ENCODE measurements around the gene ANKRD33B.
"Not testable (repeated sequence)": the region's sequence is repeated elsewhere in the genome, so short reads cannot be mapped to it uniquely, and the experiment has no call there.

The ANKRD33B gene
- total RNA-seq = 8.0 to 26.7 reads per million in 2 experiments

DNA sequence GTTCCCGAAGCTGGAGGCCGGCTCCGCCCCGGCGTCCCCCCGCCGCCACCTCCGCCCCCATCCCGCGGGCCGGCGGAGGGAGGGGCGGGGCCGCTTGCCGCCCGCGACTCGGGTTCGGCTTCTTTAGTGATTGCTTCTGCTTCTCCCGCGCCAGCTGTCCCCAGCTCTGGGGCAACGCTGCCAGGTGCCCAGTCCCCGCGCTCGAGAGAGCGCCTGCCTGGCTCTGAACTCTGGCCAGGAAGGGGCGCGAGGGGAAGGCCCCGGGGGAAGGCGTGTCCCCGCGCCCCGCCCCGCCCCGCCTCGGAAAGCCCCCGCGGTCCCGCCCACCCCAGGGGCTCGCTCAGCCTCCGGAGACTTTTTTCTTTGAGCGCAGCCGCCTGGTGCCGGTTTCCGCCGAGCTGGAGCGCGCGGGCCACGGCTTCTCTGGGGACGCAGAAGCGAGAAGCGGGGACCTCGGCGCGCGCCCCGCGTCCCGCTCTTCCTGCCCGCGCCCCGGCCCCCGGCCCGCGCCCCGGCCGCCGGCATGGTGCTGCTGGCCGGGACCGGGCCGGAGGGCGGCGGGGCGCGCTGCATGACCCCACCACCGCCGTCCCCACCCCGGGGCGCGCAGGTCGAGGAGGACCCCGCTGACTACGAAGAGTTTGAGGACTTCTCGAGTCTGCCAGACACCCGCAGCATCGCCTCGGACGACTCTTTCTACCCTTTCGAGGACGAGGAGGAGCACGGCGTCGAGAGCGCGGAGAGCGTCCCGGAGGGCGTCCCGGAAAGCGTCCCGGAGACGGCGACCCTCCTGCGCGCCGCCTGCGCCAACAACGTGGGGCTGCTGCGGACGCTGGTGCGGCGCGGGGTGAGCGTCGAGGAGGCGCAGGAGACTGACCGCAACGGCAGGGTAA is at the start of gene ANKRD33B:
ANKRD33B (plus strand) TSS at position 126 of the 893 bp plus-strand sequence; CDS start at position 524, 398 bp downstream.
- DNase-seq (ENCODE audit: low read depth) = peak; percentile 67

DNA sequence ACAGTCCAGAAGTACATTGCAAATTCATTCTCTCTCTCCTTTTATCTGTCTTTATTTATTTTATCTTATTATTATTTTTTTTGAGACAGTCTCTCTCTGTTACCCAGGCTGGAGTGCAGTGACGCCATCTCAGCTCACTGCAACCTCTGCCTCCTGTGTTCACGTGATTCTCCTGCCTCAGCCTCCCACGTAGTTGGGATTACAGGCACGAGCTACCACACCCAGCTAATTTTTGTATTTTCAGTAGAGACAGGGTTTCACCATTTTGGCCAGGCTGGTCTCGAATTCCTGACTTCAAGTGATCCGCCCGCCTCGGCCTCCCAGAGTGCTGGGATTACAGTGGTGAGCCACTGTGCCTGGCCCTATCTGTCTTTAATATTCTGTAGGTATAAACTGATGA is 49.3 kb upstream of the ANKRD33B start:
- DNase-seq (ENCODE audit: low read depth) = not testable (repeated sequence)

DNA sequence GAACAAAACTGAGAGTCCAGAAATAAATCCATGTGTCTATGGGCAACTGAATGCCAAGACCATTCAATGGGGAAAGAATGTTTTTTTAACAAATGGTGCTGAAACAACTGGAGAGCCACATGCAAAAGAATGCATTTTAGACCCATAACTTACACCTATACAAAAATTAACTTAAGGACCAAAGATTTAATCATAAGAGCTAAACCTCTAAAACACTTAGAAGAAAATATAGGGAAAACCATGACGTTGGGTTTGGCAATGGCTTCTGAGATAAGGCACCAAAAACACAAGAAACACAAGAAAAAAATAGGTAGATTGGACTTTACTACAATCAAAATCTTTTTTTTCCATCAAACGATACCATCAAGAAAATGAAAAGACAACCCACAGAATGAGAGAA is 48.4 kb upstream of the ANKRD33B start:
- DNase-seq (ENCODE audit: low read depth) = no peak

DNA sequence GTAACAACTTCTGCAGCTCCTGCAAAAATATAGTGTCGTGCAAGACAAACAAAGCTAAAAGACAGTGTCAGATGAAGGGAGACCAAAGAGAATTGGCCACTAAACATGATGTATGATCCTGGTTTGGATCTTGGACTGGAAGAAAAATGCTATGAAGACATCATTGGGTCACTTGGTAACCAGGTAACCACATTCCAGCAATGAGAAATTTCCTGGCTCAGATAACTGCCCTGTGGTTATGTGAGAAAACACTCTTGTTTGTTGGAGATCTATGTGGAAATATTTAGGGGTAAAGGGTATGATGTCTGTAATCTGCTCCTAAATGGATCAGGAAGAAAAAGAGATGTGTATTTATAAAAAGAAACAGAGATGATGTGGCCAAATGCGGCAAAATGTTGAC is 45.5 kb upstream of the ANKRD33B start:
- no peak for DNase-seq (ENCODE audit: low read depth)

DNA sequence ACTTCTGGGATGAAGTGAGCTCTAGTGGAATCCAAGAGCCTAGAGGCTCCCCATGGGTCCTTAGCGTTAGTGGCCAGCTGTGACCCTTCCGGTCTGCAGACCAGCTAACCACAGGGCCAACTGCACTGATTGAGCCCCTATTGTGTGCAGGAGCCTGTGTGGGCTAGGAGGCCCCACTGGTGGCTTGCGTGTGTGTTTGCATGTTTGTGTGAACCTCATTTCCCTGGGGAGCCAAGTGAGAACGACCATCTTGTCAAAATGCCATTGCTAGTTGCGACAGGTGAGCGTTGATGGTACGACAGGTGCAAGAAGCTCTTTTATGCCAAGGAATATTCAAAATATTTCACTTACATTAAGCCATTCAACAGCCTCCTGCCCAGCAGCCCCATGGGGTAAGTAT is 44.1 kb upstream of the ANKRD33B start:
- DNase-seq (ENCODE audit: low read depth) = no peak

DNA sequence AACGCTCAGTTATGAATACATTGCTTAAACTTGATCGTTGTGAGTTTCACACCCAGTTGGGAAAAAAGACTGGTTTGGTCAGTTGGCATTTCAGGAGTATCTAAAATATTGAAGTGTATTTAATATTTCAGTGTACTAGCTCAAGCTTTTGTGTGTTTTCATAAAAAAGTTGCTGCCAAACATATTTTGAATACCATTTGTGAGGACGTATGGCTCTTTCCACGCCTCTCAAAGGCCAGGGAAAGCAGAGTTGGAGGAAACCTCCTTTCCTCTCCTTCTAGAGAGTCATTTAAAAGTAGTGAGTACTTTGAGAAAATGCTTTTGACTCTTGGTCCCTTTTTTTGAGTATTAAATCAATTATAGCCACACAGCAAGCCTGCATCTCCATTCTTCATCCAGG is 43.2 kb upstream of the ANKRD33B start:
- DNase-seq (ENCODE audit: low read depth) = no peak

DNA sequence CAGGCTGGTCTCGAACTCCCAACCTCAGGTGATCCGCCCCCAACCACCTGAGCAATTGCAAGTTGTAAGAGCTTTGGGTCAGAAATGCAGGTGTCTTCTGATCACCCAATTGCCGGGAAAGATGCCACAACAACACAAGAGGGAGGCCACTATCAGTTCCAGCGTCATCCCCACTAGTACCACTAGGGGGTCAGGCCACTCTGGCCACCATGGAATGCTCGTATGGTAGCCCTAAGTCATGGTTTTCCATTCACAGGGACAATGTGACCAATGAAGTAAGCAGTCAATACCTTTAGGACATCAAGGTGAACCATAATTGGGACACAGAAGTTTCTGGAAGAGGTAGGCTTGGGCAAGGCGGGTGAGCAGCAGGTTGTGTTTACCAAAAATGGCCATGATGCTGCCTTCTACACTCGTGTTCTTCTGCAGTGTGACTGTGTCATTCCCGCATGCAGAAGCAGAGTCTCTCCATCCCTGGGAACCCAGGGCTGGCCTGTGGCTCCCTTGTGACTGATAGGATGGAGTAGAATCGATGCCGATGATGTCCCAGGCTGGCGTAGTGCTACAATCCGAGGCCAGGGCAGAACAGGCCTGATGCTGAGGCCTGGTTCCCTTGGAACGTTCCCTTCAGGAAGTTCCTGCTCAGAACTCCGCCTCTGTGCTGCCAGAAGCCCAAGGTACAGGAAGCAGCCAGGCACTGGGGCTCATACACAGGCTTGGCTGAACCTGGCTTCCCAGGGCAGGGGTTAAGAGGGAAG is 42.2 kb upstream of the ANKRD33B start:
- no peak for DNase-seq (ENCODE audit: low read depth)

DNA sequence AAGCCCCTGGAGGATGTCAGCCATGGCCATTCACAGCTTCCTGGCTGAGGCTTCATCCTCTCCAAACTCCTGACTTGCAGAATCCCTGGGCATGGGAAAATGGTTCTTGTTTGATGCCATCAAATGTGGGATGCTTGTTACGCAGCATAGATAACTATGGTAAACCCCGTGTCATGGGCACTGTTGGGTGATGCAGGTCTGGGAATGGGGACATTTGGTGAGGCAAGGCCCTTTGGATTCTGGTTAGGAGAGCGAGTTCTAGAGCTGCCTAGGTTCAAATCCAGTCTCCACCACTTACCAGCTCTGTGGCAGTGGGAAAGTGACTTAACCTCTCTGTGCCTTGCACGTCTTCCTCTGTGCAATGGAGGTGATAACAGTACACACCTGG is 41.7 kb upstream of the ANKRD33B start:
- no peak for DNase-seq (ENCODE audit: low read depth)

DNA sequence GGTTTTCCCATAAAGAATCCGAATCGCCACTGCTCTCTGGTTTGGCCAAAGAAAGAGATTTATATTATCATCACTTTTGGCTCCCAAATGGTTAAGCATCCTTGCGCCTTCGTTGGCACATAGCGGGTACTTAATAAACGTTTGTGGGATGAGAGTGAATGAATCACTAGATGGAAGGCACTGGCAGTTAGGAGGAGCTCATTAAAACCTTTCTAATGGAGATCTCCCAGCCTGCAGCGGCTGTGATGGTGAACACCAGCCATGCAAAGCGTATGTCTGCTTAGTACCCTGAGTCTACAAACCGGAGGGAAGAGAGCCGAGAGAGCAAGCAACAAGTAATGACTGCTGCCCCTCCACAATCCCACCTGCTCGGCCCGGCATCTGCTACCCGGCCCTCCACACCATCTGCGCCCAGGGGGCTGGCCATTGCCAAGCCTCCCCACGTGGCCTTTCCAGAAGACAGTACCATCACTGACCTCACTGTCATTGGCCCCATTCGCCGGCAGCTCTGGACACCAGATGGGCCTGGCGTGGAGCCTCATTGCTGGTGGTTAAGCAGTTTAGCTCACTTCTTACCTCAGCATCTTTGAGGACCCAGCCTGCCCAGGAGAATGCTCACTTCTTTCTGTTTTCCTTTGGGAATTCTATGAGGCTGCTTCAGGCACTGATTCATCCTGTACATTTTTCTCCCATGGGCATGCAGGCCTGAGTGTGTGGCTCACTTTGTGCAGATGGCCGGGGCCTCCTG is 39.3 kb upstream of the ANKRD33B start:
- no peak for DNase-seq (ENCODE audit: low read depth)

DNA sequence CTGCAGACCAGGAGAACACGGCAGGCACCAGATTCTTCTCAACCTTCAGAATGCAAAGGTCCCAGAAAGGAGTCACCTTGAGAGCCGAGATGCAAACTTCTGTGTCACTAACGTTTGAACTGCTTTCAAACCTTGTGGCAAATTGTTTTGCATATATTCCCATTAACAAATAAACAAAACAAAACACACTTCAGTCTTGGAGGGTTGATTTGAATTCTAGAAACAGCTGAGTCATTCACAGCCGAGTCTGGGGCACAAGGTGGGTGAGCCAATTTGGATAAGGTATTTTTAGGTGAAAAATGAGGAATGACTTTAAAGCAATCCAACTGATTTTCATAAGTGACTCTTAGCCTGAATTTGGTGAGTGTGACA is 38.8 kb upstream of the ANKRD33B start:
- DNase-seq (ENCODE audit: low read depth) = no peak

DNA sequence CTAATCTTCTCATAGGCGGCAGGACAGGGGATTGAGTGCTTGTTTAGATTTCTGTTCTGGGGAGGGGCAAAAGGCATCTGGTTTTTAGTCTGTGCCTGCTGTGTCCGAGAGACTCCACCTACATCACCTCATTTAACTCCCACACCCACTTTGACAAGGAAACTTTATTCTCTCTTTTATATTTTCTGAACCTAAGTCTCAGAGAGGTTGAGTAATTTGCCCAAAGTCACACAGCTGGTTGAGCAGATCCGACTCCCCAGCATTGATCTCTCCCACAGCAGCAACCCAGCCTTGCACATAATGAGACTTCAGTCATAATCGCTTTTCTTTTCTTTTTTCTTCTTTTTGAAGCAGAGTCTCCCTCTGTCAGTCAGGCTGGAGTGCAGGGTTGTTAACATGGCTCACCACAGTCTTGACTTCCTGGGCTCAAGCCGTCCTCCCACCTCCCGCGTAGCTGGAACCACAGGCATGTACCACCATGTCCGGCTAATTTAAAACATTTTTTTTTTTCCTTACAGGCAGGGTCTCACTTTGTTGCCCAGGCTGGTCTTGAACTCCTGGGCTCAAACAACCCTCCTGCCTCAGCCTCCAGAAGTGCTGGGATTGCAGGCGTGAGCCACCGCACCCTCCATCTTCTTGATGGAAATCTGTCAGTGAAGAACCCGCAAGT is 36.5 kb upstream of the ANKRD33B start:
- DNase-seq (ENCODE audit: low read depth) = no peak

DNA sequence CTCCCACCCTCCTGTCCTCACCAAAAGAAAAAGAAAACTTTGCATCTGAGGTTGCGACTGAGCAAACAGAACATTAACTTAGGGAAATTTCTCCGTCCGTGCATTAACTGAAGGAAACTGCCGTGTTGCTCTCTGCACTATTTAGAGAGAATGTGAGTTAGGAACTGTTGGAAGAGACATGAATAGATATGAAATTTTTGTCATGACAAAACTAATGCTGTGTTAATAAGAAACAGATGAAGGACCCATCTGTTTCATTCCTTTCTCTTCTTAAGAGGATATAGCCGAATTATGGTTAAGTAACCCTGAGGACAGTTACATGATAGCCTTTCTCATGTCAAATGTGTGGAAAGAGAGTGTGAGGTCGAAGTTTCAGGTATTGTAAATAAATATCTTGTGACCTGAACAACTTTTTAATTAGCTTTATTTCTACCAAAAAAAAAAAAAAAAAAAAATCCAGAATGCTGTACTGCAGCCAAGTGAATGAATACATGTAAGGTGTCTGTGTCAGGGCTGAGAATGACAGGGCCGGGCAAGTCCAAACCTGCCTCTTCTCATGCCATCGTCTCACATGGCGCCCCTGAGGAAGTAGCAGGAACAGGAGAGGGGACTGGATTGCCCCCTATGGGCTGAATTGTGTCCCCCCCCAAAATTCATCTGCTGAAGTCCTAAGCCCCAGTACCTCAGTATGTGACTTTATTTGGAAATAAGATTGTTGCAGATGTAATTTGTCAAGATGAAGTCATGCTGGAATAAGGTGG is 35.6 kb upstream of the ANKRD33B start:
- DNase-seq (ENCODE audit: low read depth) = no peak

DNA sequence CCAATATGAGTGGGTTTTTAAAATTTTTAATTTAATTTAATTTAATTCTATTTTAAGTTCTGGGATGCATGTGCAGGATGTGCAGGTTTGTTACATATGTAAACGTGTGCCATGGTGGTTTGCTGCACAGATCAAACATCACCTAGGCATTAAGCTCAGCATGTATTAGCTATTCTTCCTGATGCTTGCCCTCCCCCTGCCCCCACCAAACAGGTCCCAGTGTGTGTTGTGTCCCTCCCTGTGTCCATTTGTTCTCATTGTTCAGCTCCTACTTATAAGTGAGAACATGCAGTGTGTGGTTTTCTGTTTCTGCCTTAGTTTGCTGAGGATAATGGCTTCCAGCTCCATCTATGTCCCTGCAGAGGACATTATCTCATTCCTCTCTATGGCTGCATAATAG is 35.0 kb upstream of the ANKRD33B start:
- DNase-seq (ENCODE audit: low read depth) = no peak

DNA sequence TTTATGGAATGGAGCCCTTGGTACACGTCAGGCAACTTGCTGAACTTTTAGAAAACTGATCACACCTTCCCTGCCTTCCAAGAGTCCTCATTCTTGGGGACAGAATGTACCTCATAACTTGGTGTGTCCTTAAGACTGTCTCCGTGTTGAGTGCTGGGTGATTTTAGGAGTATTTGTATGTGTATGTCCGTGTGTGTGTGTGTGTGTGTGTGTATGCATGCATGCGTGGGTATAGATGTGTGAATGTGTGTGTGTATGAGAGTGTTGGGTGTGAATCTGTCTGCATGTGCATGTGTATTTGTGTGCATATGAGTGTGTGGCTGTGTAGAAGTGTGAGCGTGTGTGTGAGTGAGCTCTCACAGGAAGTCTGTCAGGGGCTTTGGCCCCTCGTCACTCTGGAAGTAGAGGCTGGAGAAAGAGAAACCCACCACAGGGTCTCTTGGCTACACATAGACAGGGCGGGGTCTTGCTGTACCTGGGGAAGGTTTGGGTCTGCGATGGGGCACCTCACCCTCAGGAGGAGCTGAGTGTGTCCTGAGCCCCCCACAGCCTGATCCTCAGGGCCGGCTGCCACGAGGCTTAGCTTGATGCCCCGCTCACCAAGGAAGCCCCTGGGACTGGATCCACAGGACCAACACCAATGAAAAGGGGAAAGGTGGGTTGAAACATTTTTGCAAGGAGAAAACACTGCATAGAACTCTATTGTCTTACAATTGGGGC is 33.1 kb upstream of the ANKRD33B start:
- no peak for DNase-seq (ENCODE audit: low read depth)

DNA sequence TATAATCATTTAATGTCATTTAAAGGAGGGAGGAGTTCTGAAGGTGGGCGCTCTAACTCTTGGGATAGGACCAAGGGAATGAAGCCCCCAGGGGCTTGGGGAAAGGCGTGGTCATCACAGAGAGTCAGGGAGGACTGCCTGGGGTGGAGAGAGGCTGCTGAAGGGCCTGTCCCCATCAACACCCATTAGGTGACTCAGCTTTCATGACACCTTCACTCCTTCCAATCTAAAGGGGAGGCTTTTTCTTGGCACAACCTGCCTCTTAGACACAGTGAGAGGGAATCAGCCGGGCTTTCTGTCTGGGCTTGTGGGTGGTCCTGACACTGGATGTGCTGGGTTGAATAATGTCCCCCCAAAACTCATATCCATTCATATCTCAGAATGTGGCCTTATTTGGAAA is 31.4 kb upstream of the ANKRD33B start:
- DNase-seq (ENCODE audit: low read depth) = no peak

DNA sequence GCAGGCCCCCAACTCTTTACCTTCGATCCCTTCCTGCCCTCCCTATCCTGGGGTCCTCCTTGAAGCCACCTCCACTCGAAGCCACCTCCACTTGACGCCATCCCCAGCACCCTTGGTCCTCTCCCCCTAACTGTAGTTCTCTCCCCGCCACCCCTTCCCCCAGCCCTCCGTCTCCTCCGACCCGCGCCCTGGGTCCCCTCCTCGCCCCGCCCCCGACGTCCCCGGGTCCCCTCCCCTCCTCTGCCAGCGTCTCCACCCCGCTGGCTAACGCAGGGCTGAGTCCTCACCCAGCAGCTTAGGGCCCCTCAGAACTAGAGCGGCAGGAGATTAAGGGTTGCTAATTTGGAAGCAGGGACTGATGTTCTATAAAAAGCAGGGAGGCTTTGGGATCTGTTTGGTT is 30.6 kb upstream of the ANKRD33B start:
- no peak for DNase-seq (ENCODE audit: low read depth)

DNA sequence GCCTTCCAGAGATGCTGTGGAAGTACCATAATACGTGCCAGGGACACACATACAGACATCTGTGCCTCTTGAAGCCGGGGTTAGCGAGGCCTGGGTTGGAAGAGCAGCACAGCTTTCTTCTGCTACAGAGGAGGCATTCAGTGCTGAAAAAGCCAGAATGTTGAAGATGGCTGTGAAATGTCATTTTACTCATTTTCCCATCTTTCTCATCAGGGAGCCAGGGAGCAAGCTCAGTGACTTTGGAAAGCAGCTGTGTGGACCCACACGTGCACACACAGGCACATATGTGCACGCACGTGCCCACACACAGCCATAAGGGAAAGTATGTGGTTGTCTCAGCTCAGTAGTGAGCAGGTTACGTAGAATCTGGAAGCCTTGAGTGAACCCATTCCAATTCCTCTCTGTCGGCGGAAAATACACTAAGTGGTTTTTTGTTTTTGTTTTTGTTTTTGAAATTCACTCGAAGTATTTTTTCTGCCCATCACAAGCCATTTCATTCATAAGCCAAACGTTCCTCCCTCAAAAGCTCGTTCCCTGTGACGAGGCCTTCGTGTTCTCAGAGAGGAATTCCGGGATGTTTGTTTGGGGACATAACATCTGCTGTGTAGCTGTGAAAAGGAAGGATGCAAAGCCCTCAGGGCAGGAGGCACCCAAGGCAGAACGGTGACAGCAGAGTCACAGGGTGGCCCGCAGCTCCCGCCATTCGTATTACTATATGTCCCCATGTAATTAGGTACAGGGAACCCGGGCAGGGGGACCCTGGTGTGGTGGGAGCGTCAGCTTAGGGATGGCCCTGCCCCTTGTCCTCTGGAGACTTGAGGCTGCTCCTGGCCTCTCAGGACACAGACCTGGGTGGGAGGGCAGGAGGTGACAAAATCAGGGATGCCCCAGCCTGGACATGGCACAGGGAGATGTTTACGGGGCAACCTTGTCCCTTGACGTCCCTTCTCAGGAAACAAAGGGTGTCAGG is 29.0 kb upstream of the ANKRD33B start:
- DNase-seq (ENCODE audit: low read depth) = no peak

DNA sequence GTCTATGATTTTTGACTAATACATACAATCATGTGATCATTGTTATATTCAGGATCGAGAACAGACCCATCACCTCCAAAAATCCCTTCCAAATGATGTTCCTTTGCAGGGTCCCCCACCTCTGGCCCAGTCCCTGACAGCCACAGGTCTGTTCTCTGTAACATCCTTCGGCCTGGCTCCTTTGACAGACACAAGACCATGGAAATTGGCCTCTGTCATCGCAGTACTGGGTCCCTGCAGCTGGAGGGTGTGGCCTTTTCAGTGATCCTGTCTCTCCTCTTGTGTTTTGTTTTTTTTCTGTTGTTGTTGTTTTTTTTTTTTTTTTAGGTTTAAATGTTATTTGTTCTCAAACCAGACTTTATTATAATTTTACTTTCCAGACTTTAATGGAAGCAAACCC is 27.4 kb upstream of the ANKRD33B start:
- no peak for DNase-seq (ENCODE audit: low read depth)

DNA sequence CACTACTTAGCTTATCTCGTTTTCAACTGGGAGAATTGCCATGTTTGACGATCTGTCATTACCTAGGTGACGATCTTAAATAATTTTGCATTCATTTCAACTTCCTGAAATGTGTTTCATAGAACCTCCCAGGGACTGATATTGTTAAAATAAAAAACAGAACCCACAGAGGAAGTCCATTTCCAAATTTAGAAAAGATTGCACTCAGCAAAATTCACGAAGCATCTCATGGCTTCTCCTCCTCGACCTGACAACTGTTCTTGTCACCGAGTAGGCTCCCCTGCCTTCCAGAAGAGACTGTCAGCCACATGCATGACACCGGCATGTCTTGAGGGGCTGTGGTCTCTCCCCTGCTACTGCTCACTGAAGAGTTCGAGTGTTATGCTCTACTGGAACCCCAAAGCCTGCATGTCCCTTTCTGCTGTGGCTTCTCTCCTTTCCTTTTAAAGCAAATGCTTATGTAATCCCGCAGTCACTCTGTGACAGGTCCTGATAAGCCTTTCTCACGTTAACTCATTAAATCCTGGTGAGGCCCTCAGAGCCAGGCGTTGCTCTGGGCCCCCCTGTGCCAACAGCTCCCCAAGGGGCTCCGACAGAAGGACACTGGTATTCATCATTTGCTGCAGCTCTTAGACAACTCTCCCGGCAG is 26.8 kb upstream of the ANKRD33B start:
- DNase-seq (ENCODE audit: low read depth) = no peak

Measured in T follicular helper cell (primary cell).